ENCODE measurements around the gene TRIM38.
"Not testable (repeated sequence)": the region's sequence is repeated elsewhere in the genome, so short reads cannot be mapped to it uniquely, and the experiment has no call there.

Gene TRIM38

DNA sequence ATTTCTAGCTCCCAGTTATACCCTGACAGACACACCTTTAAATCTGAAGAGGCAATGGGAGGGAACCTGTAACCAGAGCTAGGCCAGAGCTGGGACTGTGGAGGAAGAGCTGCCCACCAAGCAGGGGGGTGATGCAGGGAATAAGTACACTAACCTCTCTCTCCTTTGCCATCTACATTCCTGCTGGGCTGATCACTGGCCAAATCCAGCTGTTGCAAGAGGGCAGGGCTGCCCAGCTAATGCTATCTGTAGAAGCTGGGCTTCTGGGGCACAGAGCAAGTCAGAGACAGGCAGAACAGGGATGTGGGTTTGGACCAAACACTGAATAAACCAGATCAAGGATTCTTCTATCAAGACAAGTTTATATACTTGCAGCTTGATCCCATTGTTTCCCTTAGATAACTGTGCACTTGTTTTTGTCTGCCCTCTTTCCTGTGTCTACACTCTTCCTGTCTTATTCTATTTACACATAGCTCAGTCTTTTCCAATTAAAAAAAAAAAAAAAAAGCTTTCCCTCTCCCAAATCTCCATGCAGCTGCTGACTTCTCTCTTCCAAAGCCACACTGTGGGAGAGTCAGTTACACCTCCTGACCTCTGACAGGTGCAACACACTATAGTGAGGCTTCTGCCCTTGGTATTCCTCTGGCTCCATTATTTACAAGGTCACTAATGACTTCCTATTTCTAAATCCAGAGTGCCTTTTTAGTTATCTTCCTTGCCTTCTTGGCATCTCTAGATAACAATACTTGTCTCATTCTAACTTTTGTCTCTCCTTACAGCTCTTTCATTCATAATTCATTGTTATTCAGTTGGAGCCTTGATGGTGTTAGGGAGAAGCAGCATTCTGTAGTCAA, 43.7 kb downstream of the TRIM38 start:
- DNase-seq (ENCODE audit: low read depth in 2 of 2): no peak

GRCh38 chr6:26006940-26007305, 44.3 kb downstream of the TRIM38 start:
- not testable (repeated sequence) for DNase-seq (ENCODE audit: low read depth in 2 of 2)

DNA sequence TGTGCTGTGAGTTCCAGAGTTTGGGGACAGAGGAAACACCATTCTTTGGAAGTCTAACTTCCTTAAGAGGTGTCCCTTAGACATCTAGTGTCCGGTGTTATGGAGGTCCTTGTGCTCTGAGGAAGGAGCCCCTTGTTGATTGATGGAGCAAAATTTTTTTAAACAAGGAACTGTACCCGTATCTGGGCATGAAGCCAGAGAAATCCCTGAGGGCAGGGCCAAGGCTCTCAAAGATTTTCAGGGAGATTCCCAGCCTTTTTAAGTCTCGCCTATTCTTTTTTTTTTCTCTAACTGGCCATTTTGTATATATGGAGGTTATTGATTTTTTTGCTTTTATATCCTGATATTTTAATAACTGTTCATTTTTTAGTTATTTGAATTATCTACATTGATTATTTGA, 45.9 kb downstream of the TRIM38 start:
- DNase-seq (ENCODE audit: low read depth in 2 of 2): no peak

GRCh38 chr6:26009817-26010216, 47.2 kb downstream of the TRIM38 start:
- DNase-seq (ENCODE audit: low read depth in 2 of 2): no peak

- DNase-seq (ENCODE audit: low read depth in 2 of 2): no peak
Measured at GRCh38 chr6:26012061-26012460, 49.5 kb downstream of the TRIM38 start.

GRCh38 chr6:26014386-26014785, 51.8 kb downstream of the TRIM38 start:
- DNase-seq (ENCODE audit: low read depth in 2 of 2): not testable (repeated sequence)

- no peak for DNase-seq (ENCODE audit: low read depth in 2 of 2)
Measured at GRCh38 chr6:26016245-26016962, 53.8 kb downstream of the TRIM38 start.

- DNase-seq (ENCODE audit: low read depth in 2 of 2): no peak
Measured at GRCh38 chr6:26016963-26017631, 54.5 kb downstream of the TRIM38 start.

DNA sequence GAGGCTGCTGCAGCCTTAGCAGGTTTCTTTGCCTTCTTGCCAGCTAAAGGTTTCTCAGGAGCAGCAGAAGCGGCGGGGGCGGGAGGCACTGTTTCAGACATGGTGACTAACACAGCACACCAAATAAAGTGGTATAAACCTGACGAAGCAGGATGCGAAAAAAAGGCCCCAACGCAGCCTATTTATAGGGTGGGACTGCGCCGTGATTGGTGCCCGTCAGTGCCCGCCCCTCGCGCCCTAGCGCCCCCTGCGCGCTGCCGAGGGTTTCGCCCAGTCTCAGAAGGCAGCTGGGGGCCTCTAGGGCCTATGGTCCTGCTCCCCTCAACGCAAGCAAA, 55.0 kb downstream of the TRIM38 start:
- DNase-seq (ENCODE audit: low read depth in 2 of 2): peak; percentile 72

DNA sequence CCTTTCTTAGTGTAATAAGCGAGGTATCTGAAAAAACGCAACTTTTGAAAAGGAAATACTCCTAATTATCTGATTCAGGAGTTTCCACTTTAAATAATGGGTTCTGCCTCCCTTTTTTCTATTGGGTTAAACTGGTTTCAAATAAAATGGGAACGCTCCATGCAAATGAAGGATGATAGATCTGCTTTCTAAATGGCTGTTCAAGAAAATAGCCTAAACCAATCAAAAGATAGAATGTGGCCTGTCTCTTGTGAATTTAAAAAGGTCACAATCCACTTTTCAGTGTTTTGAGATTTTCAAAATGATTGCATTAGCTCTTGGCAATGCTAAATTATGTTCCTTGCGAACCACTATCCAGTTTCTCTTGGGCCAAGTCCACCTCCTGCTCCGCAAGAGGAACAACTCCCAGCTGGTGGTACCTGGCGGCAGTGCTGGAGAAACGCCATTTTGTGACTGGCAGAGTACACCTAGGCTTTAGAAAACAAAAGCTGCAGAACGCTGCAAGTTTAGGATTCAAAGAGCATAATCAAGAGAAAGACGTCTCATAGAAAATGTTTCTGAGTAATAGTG, 56.7 kb downstream of the TRIM38 start:
- no peak for DNase-seq (ENCODE audit: low read depth in 2 of 2)

- no peak for DNase-seq (ENCODE audit: low read depth in 2 of 2)
Measured at GRCh38 chr6:26019967-26020328, 57.3 kb downstream of the TRIM38 start.

DNA sequence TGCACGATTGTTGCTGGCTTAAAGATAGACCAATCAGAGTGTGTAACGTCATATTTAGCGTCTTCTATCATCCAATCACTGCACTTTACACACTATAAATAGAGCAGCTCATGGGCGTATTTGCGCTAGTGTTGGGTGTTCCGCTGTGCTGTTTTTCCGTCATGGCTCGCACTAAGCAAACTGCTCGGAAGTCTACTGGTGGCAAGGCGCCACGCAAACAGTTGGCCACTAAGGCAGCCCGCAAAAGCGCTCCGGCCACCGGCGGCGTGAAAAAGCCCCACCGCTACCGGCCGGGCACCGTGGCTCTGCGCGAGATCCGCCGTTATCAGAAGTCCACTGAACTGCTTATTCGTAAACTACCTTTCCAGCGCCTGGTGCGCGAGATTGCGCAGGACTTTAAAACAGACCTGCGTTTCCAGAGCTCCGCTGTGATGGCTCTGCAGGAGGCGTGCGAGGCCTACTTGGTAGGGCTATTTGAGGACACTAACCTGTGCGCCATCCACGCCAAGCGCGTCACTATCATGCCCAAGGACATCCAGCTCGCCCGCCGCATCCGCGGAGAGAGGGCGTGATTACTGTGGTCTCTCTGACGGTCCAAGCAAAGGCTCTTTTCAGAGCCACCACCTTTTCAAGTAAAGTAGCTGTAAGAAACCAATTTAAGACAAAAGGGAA, 57.9 kb downstream of the TRIM38 start:
- peak; percentile 81 to 89 for DNase-seq (ENCODE audit: low read depth in 2 of 2)

DNA sequence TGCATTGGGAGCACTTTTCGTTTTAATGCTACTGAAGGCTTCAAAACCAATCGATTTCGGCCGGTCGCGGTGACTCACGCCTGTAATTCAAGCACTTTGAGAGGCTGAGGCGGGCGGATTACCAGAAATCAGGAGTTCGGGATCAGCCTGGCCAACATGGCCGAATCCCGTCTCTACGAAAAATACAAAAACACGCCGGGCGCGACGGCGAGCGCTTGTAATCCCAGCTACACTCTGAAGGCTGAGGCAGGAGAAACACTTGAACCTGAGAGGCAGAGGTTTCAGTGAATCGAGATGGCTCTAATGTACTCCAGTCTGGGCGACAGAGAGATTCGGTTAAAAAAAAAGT, 58.4 kb downstream of the TRIM38 start:
- no peak for DNase-seq (ENCODE audit: low read depth in 2 of 2)

DNA sequence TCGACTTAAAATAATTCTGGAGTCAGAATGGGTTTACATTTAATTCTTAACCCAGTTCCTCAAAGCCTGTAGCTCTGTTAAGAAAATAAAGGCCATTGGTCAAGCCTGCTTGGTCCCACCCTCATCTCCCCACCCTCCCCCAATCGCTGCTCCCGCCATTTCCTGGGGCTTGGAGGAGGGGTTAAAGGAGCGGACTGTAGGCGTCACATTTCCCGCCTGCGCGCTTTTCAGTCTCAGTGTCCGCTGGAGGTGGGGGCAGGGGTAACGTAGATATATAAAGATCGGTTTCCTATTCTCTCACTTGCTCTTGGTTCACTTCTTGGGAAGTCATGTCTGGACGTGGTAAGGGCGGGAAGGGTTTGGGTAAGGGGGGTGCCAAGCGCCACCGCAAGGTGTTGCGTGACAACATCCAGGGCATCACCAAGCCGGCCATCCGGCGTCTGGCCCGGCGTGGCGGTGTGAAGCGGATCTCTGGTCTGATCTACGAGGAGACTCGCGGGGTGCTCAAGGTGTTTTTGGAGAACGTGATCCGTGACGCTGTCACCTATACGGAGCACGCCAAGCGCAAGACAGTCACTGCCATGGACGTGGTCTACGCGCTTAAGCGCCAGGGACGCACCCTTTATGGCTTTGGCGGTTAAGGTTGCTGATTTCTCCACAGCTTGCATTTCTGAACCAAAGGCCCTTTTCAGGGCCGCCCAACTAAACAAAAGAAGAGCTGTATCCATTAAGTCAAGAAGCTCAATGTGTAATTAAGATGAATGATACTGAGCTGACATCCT, 58.9 kb downstream of the TRIM38 start:
- DNase-seq (ENCODE audit: low read depth in 2 of 2): peak; percentile 81 to 86

GRCh38 chr6:26022132-26022472, 59.5 kb downstream of the TRIM38 start:
- DNase-seq (ENCODE audit: low read depth in 2 of 2): no peak

- DNase-seq (ENCODE audit: low read depth in 2 of 2): no peak
Measured at GRCh38 chr6:26022737-26023136, 60.1 kb downstream of the TRIM38 start.

GRCh38 chr6:26024651-26025046, 62.0 kb downstream of the TRIM38 start:
- DNase-seq (ENCODE audit: low read depth in 2 of 2): no peak

DNA sequence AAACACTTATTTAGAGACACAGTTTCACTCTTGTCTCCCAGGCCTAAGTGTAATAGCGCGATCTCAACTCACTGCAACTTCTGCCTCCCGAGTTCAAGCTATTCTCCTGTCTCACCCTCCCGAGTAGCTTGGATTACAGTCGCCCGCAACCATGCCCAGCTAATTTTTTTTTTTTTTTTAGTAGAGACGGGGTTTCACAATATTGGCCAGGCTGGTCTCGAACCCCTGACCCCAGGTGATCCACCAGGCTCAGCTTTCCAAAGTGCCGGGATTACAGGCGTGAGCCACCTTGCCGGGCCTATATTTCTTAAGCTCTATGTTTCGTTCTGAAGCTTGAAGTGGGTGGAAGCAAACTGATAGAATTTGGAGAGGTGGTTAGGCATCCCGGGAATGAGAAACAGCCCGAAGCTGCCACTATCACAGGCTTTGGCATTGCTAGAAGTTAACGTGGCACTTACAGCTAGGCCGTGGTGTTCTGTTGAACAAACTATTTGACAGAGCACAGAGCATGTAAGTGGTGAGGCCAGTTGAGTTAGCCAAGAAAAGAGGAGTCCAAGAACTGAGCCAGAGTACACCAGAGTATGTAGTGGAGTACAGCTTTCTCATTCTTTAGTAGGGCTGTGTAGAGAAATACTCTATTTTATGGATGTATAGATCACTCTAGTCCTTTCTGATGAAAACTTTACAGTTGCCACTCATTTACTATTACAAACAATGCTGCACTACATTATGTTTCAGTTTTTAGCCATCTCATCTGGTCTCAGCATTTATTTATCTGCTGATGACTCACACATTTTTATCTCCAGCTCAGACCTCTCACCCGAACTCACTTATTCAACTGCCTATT, 62.7 kb downstream of the TRIM38 start:
- DNase-seq (ENCODE audit: low read depth in 2 of 2): no peak

GRCh38 chr6:26025894-26026832, 63.6 kb downstream of the TRIM38 start:
- DNase-seq (ENCODE audit: low read depth in 2 of 2): peak; percentile 78 to 79

Measured in fibroblast of skin of left biceps (primary cell).